Measurements from ENCODE around the gene MECP2.

DNA sequence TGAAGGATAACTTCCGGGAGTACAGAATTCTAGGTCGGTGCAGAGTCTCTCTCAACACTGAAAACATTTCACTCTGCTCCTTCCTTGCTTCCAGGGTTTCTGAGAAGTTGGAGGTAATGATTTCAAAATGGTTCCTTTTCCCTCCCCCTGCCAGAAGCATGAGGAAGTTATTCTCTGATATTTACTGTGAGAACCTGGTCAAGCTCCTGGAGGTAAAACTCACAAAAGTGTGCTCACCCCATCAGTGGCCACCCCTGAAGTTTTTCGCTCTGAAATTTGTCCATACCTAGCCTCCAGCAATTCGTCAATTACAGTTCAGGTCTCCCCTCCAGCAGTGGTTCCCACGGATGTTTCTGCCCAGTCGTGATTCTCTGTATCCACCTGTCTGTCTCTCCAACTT lies 16.2 kb upstream of the MECP2 start:
- no peak for TF ChIP-seq CSDC2 (CRISPR knock-in tag; IDR thresholded peaks at IDR 0.05)
- TF ChIP-seq, protein P1, sequence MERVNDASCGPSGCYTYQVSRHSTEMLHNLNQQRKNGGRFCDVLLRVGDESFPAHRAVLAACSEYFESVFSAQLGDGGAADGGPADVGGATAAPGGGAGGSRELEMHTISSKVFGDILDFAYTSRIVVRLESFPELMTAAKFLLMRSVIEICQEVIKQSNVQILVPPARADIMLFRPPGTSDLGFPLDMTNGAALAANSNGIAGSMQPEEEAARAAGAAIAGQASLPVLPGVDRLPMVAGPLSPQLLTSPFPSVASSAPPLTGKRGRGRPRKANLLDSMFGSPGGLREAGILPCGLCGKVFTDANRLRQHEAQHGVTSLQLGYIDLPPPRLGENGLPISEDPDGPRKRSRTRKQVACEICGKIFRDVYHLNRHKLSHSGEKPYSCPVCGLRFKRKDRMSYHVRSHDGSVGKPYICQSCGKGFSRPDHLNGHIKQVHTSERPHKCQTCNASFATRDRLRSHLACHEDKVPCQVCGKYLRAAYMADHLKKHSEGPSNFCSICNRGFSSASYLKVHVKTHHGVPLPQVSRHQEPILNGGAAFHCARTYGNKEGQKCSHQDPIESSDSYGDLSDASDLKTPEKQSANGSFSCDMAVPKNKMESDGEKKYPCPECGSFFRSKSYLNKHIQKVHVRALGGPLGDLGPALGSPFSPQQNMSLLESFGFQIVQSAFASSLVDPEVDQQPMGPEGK (CRISPR knock-in tag; IDR thresholded peaks at IDR 0.05; ENCODE audit: borderline replicate concordance): no peak
- TF ChIP-seq ESRRG (CRISPR knock-in tag; IDR thresholded peaks at IDR 0.05): no peak

All from SK-N-SH treated with all-trans-retinoic acid at 6 μM for 48 hours (cell line).